Neural cell (in vitro differentiated cells): ENCODE data around the gene ATP8B2. TPM values are rescaled to one million over a fixed set of nuclear protein-coding genes. Genes with fewer than 3 reads are reported as not detected.
"Not testable (repeated sequence)": the region's sequence is repeated elsewhere in the genome, so short reads cannot be mapped to it uniquely, and the experiment has no call there.

ENCODE experiments used
- H2AFZ ChIP-seq: fragments of 200-600, 300-800 bp; sonication (generic), shearing (Covaris generic); 2 replicates; pipeline ENCODE4 v1.6.0; 2014; ENCODE audit warnings: low read depth, mild to moderate bottlenecking, antibody characterized with exemption, low read length, moderate library complexity
- H3F3A ChIP-seq: fragments of 200-600 bp; shearing (Covaris generic); 2 replicates; pipeline ENCODE4 v1.6.1; 2016; ENCODE audit warnings: mild to moderate bottlenecking, moderate library complexity, mixed read lengths, antibody characterized with exemption, low read length; ENCODE audit not compliant: insufficient read depth, poor library complexity, severe bottlenecking
- H3K27ac ChIP-seq: fragments of 200-600, 300-800 bp; sonication (generic), shearing (Covaris generic); 2 replicates; pipeline ENCODE4 v1.5.1; 2014; ENCODE audit warnings: mild to moderate bottlenecking, low read length, moderate library complexity
- H3K27me3 ChIP-seq: fragments of 300-800, 200-600 bp; sonication (generic), shearing (Covaris generic); 2 replicates; pipeline ENCODE4 v1.6.0; 2014; ENCODE audit warnings: mild to moderate bottlenecking, low read depth, low read length, moderate library complexity; ENCODE audit not compliant: insufficient read depth
- H3K36me3 ChIP-seq: fragments of 300-800, 200-600 bp; sonication (generic), shearing (Covaris generic); 2 replicates; pipeline ENCODE4 v1.5.1; 2014; ENCODE audit warnings: mild to moderate bottlenecking, antibody characterized with exemption, low read length, moderate library complexity; ENCODE audit not compliant: insufficient read depth
- H3K4me2 ChIP-seq: fragments of 300-800, 200-600 bp; sonication (generic), shearing (Covaris generic); 2 replicates; pipeline ENCODE4 v1.6.0; 2014; ENCODE audit warnings: mild to moderate bottlenecking, low read length
- H3K4me3 ChIP-seq: fragments of 300-800, 200-600 bp; sonication (generic), shearing (Covaris generic); 2 replicates; pipeline ENCODE4 v1.5.1; 2014; ENCODE audit warnings: mild to moderate bottlenecking, low read length, moderate library complexity
- H3K79me2 ChIP-seq: fragments of 200-600 bp; shearing (Covaris generic); replicated peaks from 2 replicates; pipeline ENCODE4 v1.6.0; 2014; ENCODE audit warnings: mild to moderate bottlenecking, low read length, moderate library complexity; ENCODE audit not compliant: insufficient read depth
- H3K9ac ChIP-seq: fragments of 300-800, 200-600 bp; sonication (generic), shearing (Covaris generic); 2 replicates; pipeline ENCODE4 v1.6.1; 2016; ENCODE audit warnings: mild to moderate bottlenecking, low read length, mixed read lengths
- H3K9me2 ChIP-seq: fragments of 200-600 bp; shearing (Covaris generic); 2 replicates; pipeline ENCODE4 v1.6.1; 2016; ENCODE audit warnings: mild to moderate bottlenecking, low read length, mixed read lengths; ENCODE audit not compliant: insufficient read depth
- H3K9me3 ChIP-seq: fragments of 200-600, 300-800 bp; sonication (generic), shearing (Covaris generic); 2 replicates; pipeline ENCODE4 v1.6.1; 2016; ENCODE audit warnings: mild to moderate bottlenecking, mixed run types, low read length, moderate library complexity, mixed read lengths
- H4K20me1 ChIP-seq: fragments of 200-600 bp; shearing (Covaris generic); 2 replicates; pipeline ENCODE4 v1.6.1; 2016; ENCODE audit warnings: mild to moderate bottlenecking, mixed run types; ENCODE audit not compliant: insufficient read depth
- EP300 ChIP-seq: fragments of 450-650 bp; conservative IDR thresholded peaks from 2 replicates; pipeline ENCODE4 v1.6.1; 2014; ENCODE audit warnings: antibody characterized with exemption, mild to moderate bottlenecking, moderate library complexity; ENCODE audit not compliant: poor library complexity, severe bottlenecking
- EZH2 ChIP-seq: fragments of 200-600, 300-800 bp; shearing (Covaris generic), sonication (generic); IDR thresholded peaks from 2 replicates; pipeline ENCODE4 v1.6.1; 2014; ENCODE audit warnings: antibody characterized with exemption, low read length, borderline replicate concordance, mild to moderate bottlenecking; ENCODE audit not compliant: insufficient read depth, poor library complexity, severe bottlenecking
- MXI1 ChIP-seq: fragments of 450-650 bp; conservative IDR thresholded peaks from 2 replicates; pipeline ENCODE4 v1.6.1; 2014; ENCODE audit warnings: antibody characterized with exemption, mild to moderate bottlenecking; ENCODE audit not compliant: poor library complexity, severe bottlenecking
- POLR2AphosphoS5 ChIP-seq: IDR thresholded peaks from 2 replicates; pipeline ENCODE4 v1.6.1; 2012
- RAD21 ChIP-seq: fragments of 450-650 bp; conservative IDR thresholded peaks from 2 replicates; pipeline ENCODE4 v1.6.1; 2014; ENCODE audit warnings: antibody characterized with exemption, mild to moderate bottlenecking, moderate library complexity
- REST ChIP-seq: IDR thresholded peaks from 2 replicates; pipeline ENCODE4 v1.6.1; 2012; ENCODE audit warnings: borderline replicate concordance
- SMC3 ChIP-seq: fragments of 450-650 bp; conservative IDR thresholded peaks from 2 replicates; pipeline ENCODE4 v1.6.1; 2014; ENCODE audit warnings: antibody characterized with exemption, mild to moderate bottlenecking, moderate library complexity; ENCODE audit not compliant: poor library complexity
- TAF1 ChIP-seq: IDR thresholded peaks from 2 replicates; pipeline ENCODE4 v1.6.1; 2012; ENCODE audit warnings: low read depth
- polyA plus RNA-seq: library from polyadenylated mRNA; depleted of rRNA; stranded (reverse); fragments of >200 nt; gene quantifications from 2 replicates; pipeline ENCODE4 v1.2.3, GENCODE V29; 2014
- TF ChIP-seq, protein P1 (sequence below): fragments of 450-650 bp; IDR thresholded peaks from 2 replicates; pipeline ENCODE4 v1.5.1; 2014; ENCODE audit warnings: antibody characterized with exemption, mild to moderate bottlenecking, moderate library complexity; ENCODE audit not compliant: poor library complexity, severe bottlenecking

ATP8B2 gene
- polyA plus RNA-seq, 1 donor from 2014 or later = 71.3 TPM

DNA sequence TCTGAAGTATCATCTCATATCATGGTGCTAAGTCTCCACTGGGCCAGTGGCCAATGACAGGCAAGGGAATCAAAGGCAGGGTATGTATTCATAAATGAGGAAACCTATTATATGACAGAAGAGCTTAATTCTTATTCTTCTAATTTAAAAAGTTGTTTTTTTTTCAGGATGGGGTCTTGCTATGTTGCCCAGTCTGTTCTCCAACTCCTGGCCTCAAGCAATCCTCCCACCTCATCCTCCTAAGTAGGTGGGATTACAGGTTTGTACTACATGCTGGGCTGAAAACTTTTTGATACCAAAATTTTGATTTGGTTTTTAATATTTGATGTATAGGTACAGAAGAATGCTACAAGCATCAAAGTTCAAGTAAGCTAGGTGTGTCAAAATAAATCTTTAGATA is 35.0 kb downstream of the ATP8B2 start:
- Histone ChIP-seq H3K4me2 (no peak overlapping the region), H3K36me3 (no peaks in the 10 kb centered on the region), H3K4me3 (no peak overlapping the region), H3K79me2 (no peaks in the 10 kb centered on the region), H3F3A (no peaks in the 10 kb centered on the region), H3K9me2 (no peaks in the 10 kb centered on the region), H4K20me1 (no peaks in the 10 kb centered on the region), H3K27me3 (no peaks in the 10 kb centered on the region), H3K9me3 (no peaks in the 10 kb centered on the region), H2AFZ (no peak overlapping the region), H3K9ac (no peak overlapping the region), H3K27ac (no peak overlapping the region)
- no peak for TF ChIP-seq POLR2AphosphoS5
- no peak for TF ChIP-seq TAF1
- no peak for TF ChIP-seq EZH2
- no peak for TF ChIP-seq EP300
- no peak for TF ChIP-seq MXI1
- no peak for TF ChIP-seq REST
- no peak for TF ChIP-seq SMC3
- no peak for TF ChIP-seq RAD21
- TF ChIP-seq, protein P1, sequence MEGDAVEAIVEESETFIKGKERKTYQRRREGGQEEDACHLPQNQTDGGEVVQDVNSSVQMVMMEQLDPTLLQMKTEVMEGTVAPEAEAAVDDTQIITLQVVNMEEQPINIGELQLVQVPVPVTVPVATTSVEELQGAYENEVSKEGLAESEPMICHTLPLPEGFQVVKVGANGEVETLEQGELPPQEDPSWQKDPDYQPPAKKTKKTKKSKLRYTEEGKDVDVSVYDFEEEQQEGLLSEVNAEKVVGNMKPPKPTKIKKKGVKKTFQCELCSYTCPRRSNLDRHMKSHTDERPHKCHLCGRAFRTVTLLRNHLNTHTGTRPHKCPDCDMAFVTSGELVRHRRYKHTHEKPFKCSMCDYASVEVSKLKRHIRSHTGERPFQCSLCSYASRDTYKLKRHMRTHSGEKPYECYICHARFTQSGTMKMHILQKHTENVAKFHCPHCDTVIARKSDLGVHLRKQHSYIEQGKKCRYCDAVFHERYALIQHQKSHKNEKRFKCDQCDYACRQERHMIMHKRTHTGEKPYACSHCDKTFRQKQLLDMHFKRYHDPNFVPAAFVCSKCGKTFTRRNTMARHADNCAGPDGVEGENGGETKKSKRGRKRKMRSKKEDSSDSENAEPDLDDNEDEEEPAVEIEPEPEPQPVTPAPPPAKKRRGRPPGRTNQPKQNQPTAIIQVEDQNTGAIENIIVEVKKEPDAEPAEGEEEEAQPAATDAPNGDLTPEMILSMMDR = no peak

DNA sequence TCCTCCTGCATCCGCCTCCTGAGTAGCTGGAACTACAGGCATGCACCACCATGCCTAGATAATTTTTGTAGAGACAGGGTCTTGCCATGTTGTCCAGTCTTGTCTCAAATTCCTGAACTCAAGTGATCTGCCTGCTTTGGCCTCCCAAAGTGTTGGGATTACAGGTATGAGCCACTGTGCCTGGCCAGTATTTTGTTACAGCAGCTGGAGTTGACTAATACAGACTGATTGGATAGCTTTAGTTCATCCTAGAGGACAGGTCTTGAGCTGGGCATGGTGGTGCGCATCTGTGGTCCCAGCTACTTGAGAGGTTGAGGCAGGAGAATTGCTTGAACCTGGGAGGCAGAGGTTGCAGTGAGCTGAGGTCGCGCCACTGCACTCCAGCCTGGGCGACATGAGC is 35.6 kb downstream of the ATP8B2 start:
- not testable (repeated sequence) for H3F3A ChIP-seq, H2AFZ ChIP-seq, H3K9me2 ChIP-seq, H3K36me3 ChIP-seq, H3K9me3 ChIP-seq, H4K20me1 ChIP-seq, H3K79me2 ChIP-seq, H3K27ac ChIP-seq, H3K4me3 ChIP-seq, H3K4me2 ChIP-seq, H3K27me3 ChIP-seq, H3K9ac ChIP-seq

DNA sequence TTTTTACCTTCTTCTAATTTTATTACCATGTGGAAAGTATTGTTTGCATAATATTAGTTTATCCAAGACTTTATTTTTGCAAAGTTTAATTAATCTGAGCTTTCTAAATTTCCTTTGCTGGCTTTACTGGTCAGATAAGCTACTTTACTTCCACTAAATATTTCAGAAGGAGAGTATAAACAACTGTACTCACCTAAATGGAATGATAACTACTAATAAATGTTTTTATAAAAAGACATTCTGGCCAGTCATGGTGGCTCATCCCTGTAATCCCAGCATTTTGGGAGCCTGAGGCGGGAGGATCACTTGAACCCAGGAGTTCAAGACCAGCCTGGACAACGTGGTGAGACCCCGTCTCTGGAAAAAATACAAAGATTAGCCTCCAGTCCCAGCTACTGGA is 36.0 kb downstream of the ATP8B2 start:
- Histone ChIP-seq H3K27ac (no peak overlapping the region), H3F3A (no peaks in the 10 kb centered on the region)

More for the DNA sequence above, 36.0 kb downstream of the ATP8B2 start:
- H3K36me3 ChIP-seq = no peaks in the 10 kb centered on the region
- H3K27me3 ChIP-seq = no peaks in the 10 kb centered on the region
- no peaks in the 10 kb centered on the region for H4K20me1 ChIP-seq
- no peak overlapping the region for H2AFZ ChIP-seq
- no peak for TF ChIP-seq POLR2AphosphoS5
- TF ChIP-seq MXI1 = no peak
- no peak for TF ChIP-seq EZH2
- TF ChIP-seq, protein P1 = no peak
- no peak for TF ChIP-seq EP300
- TF ChIP-seq TAF1 = no peak
- no peak for TF ChIP-seq SMC3
- no peak for TF ChIP-seq RAD21
- no peak for TF ChIP-seq REST
- no peak overlapping the region for H3K4me3 ChIP-seq
- H3K9me3 ChIP-seq = no peaks in the 10 kb centered on the region
- H3K9ac ChIP-seq = no peak overlapping the region
- no peak overlapping the region for H3K4me2 ChIP-seq
- no peaks in the 10 kb centered on the region for H3K9me2 ChIP-seq
- H3K79me2 ChIP-seq = no peaks in the 10 kb centered on the region
